ENCODE measurements around the gene DKC1. TPM values are rescaled to one million over a fixed set of nuclear protein-coding genes. Genes with fewer than 3 reads are reported as not detected.

DKC1 gene
- total and polyA plus RNA-seq, 2 experiments from 2014 or later: 27.8 to 38.9 TPM

DNA sequence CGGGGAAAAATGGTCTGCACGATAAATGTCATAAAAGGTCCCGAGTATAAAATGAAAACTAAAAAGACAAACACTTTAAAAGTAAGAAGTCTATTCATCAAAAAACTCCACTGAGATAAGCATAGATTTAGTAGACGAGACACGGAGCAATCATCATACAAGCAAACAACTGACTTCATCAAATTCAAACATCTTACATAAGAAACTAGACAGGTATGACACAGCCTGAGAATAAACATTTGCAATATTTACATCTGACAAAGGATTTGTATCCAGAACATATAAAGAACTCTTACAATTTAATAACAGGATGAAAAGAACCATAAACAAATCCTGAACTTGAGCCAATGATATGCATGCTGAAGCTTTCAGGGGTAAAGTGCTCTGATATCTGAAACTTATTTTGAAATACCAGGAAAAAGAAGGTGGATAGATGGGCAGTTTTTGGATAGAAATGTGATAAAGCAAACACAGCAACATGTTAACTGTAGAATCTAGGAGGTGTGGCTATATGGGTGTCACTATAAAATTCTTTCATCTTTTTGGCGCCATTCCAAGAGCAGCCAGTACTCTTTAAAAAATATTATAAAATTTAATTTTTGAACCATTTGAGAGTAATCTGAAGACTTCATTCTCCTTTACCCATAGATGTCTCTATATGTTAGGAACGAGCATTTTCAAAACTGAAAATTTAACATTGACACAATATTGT, 30.6 kb downstream of the DKC1 start:
- Histone ChIP-seq H3K9me3 (ENCODE audit: low read depth) (no peaks in the 10 kb centered on the region), H3K36me3 (replicated peaks; ENCODE audit: insufficient read depth, low read depth) (no peaks in the 10 kb centered on the region), H3K4me1 (ENCODE audit: insufficient read depth) (no peaks in the 10 kb centered on the region), H3K4me2 (no peak overlapping the region), H3K79me2 (no peaks in the 10 kb centered on the region), H4K20me1 (ENCODE audit: insufficient read depth, poor library complexity, severe bottlenecking) (no peaks in the 10 kb centered on the region), H3K27ac (no peak overlapping the region), H3K27me3 (no peaks in the 10 kb centered on the region), H2AFZ (no peak overlapping the region), H3K4me3 (no peak overlapping the region), H3K9me2 (replicated peaks; ENCODE audit: insufficient read depth) (no peaks in the 10 kb centered on the region)
- WGBS (ENCODE audit: low lambda C conversion rate, missing lambda C conversion rate): 87% methylated on average over 7 of the region's 7 CpGs
- DNase-seq (ENCODE audit: low spot score): no peak
- TF ChIP-seq EZH2phosphoT487 (IDR thresholded peaks at IDR 0.05; ENCODE audit: low read depth, severe bottlenecking, unreplicated experiment) (no peak), EZH2 (IDR thresholded peaks at IDR 0.05; ENCODE audit: borderline replicate concordance) (no peak)
- TF ChIP-seq, protein P1, sequence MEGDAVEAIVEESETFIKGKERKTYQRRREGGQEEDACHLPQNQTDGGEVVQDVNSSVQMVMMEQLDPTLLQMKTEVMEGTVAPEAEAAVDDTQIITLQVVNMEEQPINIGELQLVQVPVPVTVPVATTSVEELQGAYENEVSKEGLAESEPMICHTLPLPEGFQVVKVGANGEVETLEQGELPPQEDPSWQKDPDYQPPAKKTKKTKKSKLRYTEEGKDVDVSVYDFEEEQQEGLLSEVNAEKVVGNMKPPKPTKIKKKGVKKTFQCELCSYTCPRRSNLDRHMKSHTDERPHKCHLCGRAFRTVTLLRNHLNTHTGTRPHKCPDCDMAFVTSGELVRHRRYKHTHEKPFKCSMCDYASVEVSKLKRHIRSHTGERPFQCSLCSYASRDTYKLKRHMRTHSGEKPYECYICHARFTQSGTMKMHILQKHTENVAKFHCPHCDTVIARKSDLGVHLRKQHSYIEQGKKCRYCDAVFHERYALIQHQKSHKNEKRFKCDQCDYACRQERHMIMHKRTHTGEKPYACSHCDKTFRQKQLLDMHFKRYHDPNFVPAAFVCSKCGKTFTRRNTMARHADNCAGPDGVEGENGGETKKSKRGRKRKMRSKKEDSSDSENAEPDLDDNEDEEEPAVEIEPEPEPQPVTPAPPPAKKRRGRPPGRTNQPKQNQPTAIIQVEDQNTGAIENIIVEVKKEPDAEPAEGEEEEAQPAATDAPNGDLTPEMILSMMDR (IDR thresholded peaks at IDR 0.05; ENCODE audit: poor library complexity): no peak

DNA sequence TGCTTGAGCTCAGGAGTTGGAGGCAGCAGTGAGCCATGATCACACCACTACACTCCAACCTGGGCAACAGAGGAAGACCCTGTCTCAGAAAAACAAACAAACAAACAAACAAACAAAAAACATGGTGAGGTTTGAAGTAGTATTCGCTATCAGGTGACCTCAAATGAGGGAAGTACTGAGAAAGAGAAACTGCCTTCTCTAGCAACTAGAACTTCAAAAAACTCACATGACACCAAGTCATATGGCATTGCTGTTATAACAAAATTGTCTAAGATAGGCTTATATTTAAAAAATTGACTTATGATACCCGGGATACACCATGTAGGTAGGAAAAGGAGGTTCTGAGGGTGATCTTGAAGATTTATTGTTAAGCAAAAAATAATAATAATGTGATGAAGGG, 32.4 kb downstream of the DKC1 start:
- no peak overlapping the region for H2AFZ ChIP-seq
- WGBS (ENCODE audit: low lambda C conversion rate, missing lambda C conversion rate): 61% methylated on average over 2 of the region's 2 CpGs
- H3K27me3 ChIP-seq: no peaks in the 10 kb centered on the region
- peaks cover 6% of the 10 kb centered on the region for H3K4me1 ChIP-seq (ENCODE audit: insufficient read depth)
- no peak overlapping the region for H3K27ac ChIP-seq
- no peak for TF ChIP-seq EZH2phosphoT487 (IDR thresholded peaks at IDR 0.05; ENCODE audit: low read depth, severe bottlenecking, unreplicated experiment)
- TF ChIP-seq, protein P1 (IDR thresholded peaks at IDR 0.05; ENCODE audit: poor library complexity): no peak
- no peak overlapping the region for H3K4me2 ChIP-seq
- H3K79me2 ChIP-seq: no peaks in the 10 kb centered on the region
- DNase-seq (ENCODE audit: low spot score): no peak
- H3K36me3 ChIP-seq (replicated peaks; ENCODE audit: insufficient read depth, low read depth): no peaks in the 10 kb centered on the region
- H3K4me3 ChIP-seq: no peak overlapping the region
- H4K20me1 ChIP-seq (ENCODE audit: insufficient read depth, poor library complexity, severe bottlenecking): no peaks in the 10 kb centered on the region
- no peaks in the 10 kb centered on the region for H3K9me3 ChIP-seq (ENCODE audit: low read depth)
- no peaks in the 10 kb centered on the region for H3K9me2 ChIP-seq (replicated peaks; ENCODE audit: insufficient read depth)

DNA sequence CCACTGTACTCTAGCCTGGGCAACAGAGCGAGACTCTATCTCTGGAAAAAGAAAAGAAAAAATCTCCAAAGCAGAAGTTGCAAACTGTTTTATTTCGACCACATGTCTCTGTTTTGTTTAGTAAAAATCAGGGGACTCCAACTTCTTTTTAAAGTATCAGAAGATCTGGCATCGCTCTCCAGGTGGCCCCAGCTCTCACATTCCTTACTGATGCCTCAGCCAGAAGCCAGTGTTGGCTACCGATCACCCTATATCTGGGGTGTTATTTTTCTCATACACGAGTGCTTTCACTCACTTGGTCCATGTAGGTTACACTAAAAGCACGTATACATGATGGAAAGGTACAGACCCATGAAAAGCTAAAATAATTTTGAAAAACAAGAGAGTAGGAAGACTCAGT, 34.3 kb downstream of the DKC1 start:
- no peaks in the 10 kb centered on the region for H3K9me2 ChIP-seq (replicated peaks; ENCODE audit: insufficient read depth)
- no peaks in the 10 kb centered on the region for H3K27me3 ChIP-seq
- no peak for DNase-seq (ENCODE audit: low spot score)
- H3K4me2 ChIP-seq: no peak overlapping the region
- no peaks in the 10 kb centered on the region for H3K9me3 ChIP-seq (ENCODE audit: low read depth)
- H4K20me1 ChIP-seq (ENCODE audit: insufficient read depth, poor library complexity, severe bottlenecking): no peaks in the 10 kb centered on the region
- TF ChIP-seq EZH2 (IDR thresholded peaks at IDR 0.05; ENCODE audit: borderline replicate concordance) (no peak), EZH2phosphoT487 (IDR thresholded peaks at IDR 0.05; ENCODE audit: low read depth, severe bottlenecking, unreplicated experiment) (no peak)
- TF ChIP-seq, protein P1 (IDR thresholded peaks at IDR 0.05; ENCODE audit: poor library complexity): no peak
- 70% methylated on average over 6 of the region's 6 CpGs for WGBS (ENCODE audit: low lambda C conversion rate, missing lambda C conversion rate)
- H3K4me3 ChIP-seq: no peak overlapping the region
- peaks cover 13% of the 10 kb centered on the region for H3K4me1 ChIP-seq (ENCODE audit: insufficient read depth)
- H3K36me3 ChIP-seq (replicated peaks; ENCODE audit: insufficient read depth, low read depth): no peaks in the 10 kb centered on the region
- H3K79me2 ChIP-seq: no peaks in the 10 kb centered on the region
- H3K27ac ChIP-seq: no peak overlapping the region
- no peak overlapping the region for H2AFZ ChIP-seq

Data from hepatocyte (in vitro differentiated cells).